Activated T-helper 9 cell treated with anti-CD3 and anti-CD28 coated beads, Interleukin-2, amount 50 U/mL, for 16 hours (primary cell): ENCODE results near the gene RCOR1.
"Not testable (repeated sequence)": the region's sequence is repeated elsewhere in the genome, so short reads cannot be mapped to it uniquely, and the experiment has no call there.

Experiments used
- DNase-seq: peaks from one replicate; pipeline ENCODE4 v3.0.0-alpha.2; 2020; ENCODE audit warnings: low read depth

The RCOR1 gene

DNA sequence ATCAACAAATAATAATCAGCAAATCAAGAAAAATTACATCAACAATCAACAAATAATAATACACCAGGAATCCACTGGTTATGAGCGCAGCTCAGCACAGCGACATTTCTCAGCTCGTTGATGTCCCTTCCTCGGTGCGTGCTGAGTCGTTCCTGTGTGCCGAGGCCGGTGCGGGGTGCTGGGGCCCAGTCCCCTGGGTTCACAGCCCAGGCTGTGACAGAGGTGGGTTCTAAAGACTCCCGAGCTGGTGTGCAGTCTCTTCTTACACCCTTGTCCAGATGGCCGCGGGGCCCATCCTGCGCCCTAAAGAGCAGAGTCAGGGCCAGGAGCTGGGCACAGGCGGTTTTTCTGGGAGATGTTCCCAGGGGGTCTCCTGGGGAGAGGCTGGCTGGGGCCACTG lies 157.9 kb downstream of the RCOR1 start:
- no peak for DNase-seq

DNA sequence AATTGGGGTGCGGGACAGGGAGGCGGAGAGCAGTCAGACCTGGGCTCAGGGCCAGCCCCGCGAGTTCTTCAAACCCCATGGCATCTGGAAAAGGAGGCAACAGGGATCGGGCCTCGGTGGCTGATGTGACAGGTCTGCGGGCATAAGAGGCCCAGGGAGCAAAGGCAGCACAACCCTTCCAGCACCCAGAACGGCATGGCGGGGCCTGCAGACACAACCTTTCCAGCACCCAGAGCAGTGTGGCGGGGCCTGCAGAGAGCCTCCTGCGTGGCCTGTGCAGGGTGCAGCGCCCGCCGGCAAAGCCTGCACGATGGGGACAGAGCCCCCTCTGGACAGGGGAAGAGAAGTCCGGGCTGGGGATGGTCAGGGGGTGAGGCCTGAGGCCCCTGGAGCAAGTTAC lies 158.6 kb downstream of the RCOR1 start:
- DNase-seq = no peak

- no peak for DNase-seq
Observed at GRCh38 chr14:102752239-102752847, 159.9 kb downstream of the RCOR1 start.

DNA sequence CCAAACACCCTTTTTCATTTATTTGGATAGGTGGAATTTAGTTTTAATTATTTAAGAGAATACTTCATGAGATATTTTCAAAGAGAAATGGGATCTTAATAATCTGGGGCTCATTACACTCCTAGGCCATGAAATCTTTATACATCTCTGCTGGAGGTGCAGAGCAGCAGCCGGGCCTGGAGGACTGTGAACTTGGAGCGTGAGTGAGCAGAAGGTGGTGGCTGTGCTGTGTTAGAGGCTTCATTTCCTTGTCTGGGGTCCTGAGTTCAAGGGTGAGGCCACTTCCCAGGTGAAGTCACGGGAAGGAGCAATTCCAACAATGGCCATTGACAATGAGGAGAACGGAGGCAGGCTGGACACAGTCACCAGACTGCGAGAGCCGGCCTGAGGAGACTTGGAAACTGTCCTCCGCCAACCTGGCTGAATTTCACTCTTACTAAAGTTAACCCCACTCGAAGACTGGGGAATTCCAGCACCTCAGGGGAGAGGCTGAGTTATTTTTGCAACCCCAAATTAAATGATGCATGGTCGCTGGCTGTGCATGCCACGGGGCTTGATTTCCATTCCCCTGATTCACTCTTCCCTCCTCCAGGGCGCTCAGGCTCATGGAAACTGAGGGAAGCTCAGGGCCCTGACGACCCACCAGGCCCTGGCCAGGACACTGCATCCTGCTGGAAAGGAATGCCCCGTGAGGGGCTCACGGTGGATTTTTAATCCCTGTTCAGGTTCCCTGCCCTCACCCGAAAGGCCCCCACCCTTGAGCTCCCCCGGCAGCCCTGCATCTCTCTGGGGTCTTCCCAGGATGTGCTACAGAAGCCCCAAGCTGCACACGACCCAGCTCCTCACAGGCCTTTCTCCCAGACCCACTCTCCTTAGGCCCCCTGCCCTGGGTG lies 162.2 kb downstream of the RCOR1 start:
- DNase-seq = no peak

GRCh38 chr14:102757646-102758045 lies 165.2 kb downstream of the RCOR1 start:
- DNase-seq = no peak

DNA sequence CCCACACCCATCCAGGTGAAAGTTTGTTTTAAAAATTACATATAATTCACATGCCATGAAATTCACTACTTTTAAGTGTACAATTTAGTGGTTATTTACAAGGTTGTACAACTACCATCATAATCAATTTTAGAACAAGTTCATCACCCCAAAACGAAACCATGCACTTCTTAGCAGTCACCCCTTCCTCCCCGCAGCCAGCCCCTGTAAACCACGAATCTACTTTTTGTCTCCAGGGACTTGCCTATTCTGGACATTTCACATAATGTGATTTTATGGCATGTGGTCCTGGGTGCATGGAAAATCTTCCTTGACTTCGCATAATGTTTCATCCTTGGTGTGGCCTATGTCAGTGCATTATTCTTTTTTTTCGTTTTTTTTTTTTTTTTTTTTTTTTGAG lies 165.6 kb downstream of the RCOR1 start:
- DNase-seq = no peak

DNA sequence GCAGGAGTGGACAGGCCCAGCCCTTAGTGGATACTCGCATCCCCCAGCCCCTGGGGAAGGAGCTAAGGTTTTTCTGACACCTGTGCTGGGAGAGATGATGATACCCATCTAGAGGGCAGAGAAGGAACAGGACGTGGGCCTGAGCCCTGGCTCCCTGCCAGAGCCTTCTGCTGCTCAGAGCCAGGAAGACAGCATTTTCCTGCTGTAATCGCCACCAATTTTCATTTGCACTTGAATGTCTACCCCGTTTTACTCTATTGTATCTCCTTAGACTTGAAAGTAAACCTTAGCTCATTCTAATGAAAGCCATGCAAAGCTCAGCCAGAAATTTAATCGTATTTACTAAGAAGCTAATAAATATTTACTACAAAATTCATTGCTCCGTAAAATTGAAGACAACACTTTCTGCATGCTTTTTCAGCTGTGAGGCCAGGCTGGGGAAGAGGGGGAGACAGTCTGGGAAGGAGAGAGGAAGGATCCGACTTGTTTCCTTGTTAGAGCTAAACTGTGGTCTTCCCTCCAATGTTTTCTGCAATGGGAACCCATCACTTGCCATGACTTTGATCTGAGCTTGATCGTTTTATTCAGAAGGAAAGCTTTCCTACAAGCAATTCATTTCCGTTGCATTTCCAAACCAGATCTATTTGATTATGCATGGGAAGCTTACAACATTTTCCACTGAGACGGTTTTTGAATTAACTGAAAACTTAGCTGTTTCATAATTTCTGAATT lies 167.2 kb downstream of the RCOR1 start:
- no peak for DNase-seq

DNA sequence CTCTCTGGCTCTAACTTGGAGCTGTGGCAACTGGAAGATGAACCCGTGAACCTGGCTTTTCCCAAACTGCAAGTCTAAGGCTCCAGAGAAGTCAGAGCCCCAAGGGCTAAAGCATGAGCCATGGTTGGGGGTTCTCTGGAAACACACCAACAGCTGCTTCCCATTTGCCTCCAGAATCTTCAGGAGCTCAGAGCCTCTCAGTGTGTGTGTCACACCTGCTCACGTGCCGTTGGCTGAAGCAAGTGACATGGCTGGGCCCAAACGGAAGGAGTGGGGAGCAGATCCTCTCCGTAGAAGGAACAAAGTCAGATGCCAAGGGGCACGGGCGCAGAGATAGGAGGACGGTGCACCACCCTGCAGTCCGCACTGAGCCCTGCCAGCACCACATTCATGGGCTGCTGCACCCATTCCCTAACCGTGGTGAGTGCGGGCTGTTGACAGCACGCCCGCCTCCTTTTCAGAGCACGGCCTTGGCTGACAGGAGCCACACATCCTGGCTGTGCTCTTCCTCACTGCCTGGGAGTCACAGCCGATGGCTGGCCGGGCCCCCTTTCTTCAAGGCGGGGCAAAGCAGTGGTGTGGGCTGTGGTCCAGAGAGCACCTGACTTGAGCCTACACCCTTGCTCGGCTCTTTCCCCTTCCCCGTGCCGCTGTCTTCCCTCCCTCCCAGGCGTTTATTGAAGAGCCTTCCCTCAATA lies 168.2 kb downstream of the RCOR1 start:
- DNase-seq = no peak

GRCh38 chr14:102761206-102761605 lies 168.8 kb downstream of the RCOR1 start:
- no peak for DNase-seq

DNA sequence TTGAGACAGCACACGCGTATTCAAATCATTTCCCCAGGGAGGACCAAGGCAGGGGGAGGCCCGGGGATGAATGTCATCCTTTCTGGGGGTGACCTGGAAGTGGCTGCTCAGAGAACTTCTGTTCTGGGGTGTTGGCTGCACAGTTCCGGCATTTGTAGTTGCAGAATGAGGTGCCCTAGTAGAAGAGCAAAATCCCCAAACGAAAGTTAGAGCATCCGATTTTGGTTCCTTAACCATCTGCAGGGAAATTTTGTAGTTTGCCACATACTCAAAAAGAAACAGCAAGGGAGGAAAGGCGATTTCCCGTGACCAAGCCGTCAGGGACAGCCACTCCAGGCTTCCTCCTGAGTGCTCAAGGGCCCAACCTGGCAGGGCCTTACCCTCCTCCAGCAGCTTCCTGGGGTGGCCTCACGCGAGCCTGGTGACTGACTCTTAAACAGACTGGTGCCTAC lies 171.8 kb downstream of the RCOR1 start:
- DNase-seq = no peak

DNA sequence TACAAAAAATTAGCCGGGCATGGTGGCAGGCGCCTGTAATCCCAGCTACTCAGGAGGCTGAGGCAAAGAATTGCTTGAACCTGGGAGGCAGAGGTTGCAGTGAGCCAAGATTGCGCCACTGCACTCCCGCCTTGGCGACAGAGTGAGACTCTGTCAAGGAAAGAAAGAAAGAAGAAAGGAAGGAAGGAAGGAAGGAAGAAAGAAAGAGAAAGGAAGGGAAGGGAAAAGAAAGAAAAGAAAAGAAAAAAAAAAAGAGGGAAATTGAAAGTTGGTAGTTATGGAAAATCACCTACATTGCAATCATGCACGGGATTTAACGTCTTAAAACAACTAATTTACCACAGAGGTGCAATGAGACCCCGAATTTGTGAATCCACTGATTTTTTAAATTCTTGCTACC lies 173.3 kb downstream of the RCOR1 start:
- not testable (repeated sequence) for DNase-seq

- no peak for DNase-seq
Observed at GRCh38 chr14:102768223-102769048, 176.0 kb downstream of the RCOR1 start.

- DNase-seq = no peak
Observed at GRCh38 chr14:102769049-102769327, 176.5 kb downstream of the RCOR1 start.

GRCh38 chr14:102770147-102771123 lies 178.0 kb downstream of the RCOR1 start:
- no peak for DNase-seq

DNA sequence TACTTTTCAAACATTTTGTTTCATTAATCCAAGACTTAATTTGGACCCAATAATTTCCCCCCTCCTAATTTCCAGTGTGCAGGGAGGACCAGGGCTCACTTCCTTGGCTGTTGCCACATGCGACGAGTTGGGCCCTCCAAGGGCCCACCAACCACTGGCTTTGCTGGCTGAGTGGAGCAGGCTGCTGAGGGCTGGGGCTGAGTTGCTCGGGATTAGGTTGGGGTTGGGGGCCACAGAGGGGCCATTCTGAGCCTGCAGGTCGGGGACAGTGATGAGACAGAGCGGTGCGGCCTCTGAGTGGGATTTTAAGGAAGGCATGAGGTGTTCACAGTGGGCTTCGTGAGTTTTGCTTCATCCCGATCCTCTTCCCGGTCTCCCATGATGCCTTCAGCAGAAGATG lies 178.7 kb downstream of the RCOR1 start:
- DNase-seq = no peak

DNA sequence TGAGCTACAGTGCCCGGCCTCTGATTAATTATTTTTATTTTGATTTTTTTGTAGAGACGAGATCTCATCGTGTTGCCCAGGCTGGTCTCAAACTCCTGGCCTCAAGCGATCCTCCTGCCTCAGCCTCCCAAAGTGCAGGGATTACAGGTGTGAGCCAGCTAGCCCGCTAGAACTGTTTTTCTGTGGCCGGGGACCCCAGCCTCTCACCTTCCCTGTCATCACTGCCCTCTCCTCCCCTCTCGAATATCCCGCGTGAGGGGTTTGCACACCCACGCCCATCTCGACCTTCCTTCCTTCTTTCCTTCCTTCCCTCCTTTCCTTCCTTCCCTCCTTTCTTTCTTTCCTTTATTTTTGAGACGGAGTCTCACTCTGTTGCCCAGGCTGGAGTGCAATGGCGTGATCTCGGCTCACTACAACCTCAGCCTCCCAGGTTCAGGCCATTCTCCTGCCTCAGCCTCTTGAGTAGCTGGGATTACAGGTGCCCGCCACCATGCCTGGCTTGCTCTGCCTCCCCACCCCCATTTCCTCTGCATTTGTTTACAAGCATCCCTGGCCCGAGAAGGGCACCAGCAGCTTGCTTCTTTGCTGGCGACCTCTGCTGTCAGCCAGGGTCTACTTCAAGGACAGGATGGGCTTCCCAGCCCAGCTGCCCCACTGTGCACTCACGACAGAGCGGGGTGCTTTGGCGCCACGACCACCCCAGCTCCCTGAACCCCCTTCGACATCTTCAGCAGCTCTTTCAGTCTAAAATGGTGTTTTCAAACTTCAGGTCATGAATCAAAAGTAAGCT lies 180.5 kb downstream of the RCOR1 start:
- no peak for DNase-seq

DNA sequence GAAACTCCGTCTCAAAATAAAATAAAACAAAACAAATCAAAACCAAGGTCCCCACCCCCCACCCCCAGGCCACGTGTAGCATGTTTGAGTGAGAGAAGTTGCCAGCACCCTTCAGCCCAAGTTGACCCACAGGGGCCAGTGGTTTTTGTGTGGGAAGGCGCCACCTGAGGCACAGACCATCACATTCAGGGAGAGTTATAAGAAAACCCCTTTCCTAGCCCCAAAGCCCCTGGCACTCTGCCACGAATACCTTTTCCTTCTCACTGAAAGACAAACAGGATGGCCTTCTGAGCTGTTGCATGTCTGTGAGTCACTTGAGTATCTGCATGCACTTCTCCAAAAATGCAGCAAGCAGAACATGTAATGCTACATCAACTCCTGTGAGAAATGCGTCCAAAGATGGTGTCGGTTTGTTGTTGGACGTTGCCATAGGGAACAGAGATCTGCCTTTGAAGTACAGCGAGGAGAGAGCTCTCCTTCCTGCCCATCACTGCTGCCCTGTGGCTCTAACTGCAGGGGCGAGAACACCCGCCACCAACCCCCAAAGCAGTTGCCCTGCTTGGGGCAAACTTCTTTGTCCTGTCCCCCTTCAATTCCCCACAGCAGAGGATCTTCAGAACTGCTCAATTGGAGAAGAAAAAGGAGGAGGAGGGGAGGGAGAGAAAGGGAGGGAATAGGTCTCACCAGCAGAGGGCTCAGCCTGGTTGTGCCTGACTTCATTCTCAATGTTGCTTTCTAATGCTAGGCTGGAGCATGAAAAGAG lies 182.1 kb downstream of the RCOR1 start:
- peak; percentile 31 for DNase-seq

GRCh38 chr14:102775855-102776760 lies 183.7 kb downstream of the RCOR1 start:
- no peak for DNase-seq
